GDM1 (cell line): ENCODE measurements around the gene SGCG.
"Not testable (repeated sequence)": the region's sequence is repeated elsewhere in the genome, so short reads cannot be mapped to it uniquely, and the experiment has no call there.

ENCODE experiments used
- DNase-seq: peaks from one replicate; lab custom pipeline; 2025; lab: John Stamatoyannopoulos, UW

The SGCG gene

GRCh38 chr13:23180711-23181110 lies at the start of gene SGCG:
SGCG (plus strand) TSS chr13:23180979; CDS start chr13:23203695, 22,716 bp downstream.
- no peak for DNase-seq

- DNase-seq: no peak
Measured at GRCh38 chr13:23134542-23134941, 46.2 kb upstream of the SGCG start.

GRCh38 chr13:23140492-23140891 lies 40.3 kb upstream of the SGCG start:
- no peak for DNase-seq

- no peak for DNase-seq
Measured at GRCh38 chr13:23141964-23142363, 38.8 kb upstream of the SGCG start.

GRCh38 chr13:23142607-23143006 lies 38.2 kb upstream of the SGCG start:
- not testable (repeated sequence) for DNase-seq

GRCh38 chr13:23144431-23144830 lies 36.3 kb upstream of the SGCG start:
- no peak for DNase-seq

- DNase-seq: no peak
Measured at GRCh38 chr13:23146006-23146405, 34.8 kb upstream of the SGCG start.

GRCh38 chr13:23146811-23147625 lies 33.8 kb upstream of the SGCG start:
- DNase-seq: no peak

GRCh38 chr13:23147827-23148226 lies 33.0 kb upstream of the SGCG start:
- DNase-seq: no peak

- DNase-seq: no peak
Measured at GRCh38 chr13:23157781-23158180, 23.0 kb upstream of the SGCG start.

- no peak for DNase-seq
Measured at GRCh38 chr13:23159205-23159759, 21.5 kb upstream of the SGCG start.

GRCh38 chr13:23159760-23160637 lies 20.8 kb upstream of the SGCG start:
- no peak for DNase-seq

GRCh38 chr13:23160638-23161480 lies 19.9 kb upstream of the SGCG start:
- DNase-seq: no peak

- DNase-seq: no peak
Measured at GRCh38 chr13:23161481-23161825, 19.3 kb upstream of the SGCG start.

- no peak for DNase-seq
Measured at GRCh38 chr13:23175920-23176319, 4.9 kb upstream of the SGCG start.

- DNase-seq: no peak
Measured at GRCh38 chr13:23182142-23182541, 1.4 kb downstream of the SGCG start.

- DNase-seq: no peak
Measured at GRCh38 chr13:23183292-23183691, 2.5 kb downstream of the SGCG start.

- DNase-seq: no peak
Measured at GRCh38 chr13:23185542-23185941, 4.8 kb downstream of the SGCG start.

GRCh38 chr13:23201870-23202269 lies 21.1 kb downstream of the SGCG start:
- DNase-seq: no peak

- no peak for DNase-seq
Measured at GRCh38 chr13:23202383-23202782, 21.6 kb downstream of the SGCG start.

GRCh38 chr13:23203516-23203915 lies 22.7 kb downstream of the SGCG start:
- no peak for DNase-seq

- no peak for DNase-seq
Measured at GRCh38 chr13:23205807-23206206, 25.0 kb downstream of the SGCG start.
